HEK293 (cell line): ENCODE data around the gene MAB21L3.

Experiments
- HIC1 ChIP-seq: fragments of 450-650 bp; formaldehyde crosslinking; IDR thresholded peaks from 2 replicates; pipeline ENCODE4 v1.5.1; 2016; ENCODE audit warnings: missing biosample characterization, missing genetic modification characterization
- SP7 ChIP-seq: fragments of 450-650 bp; formaldehyde crosslinking; IDR thresholded peaks from 2 replicates; pipeline ENCODE4 v1.5.1; 2016; ENCODE audit warnings: missing biosample characterization, missing genetic modification characterization

The MAB21L3 gene

GRCh38 chr1:116182019-116182714 is 71.0 kb downstream of the MAB21L3 start (continued):
- no peak for TF ChIP-seq SP7
- no peak for TF ChIP-seq HIC1
